HEK293 (cell line): Measurements from ENCODE around the gene NUBPL.

Experiments used
- CTCF ChIA-PET: fragments of 350-600 bp; formaldehyde crosslinking; extraction: SDS; loops from one replicate; lab custom pipeline; 2021; ENCODE audit warnings: antibody characterized with exemption; lab: Yijun Ruan, JAX
- POLR2A ChIA-PET: fragments of 300-600 bp; formaldehyde crosslinking; extraction: SDS; loops from one replicate; lab custom pipeline; 2020; ENCODE audit warnings: antibody characterized with exemption, inconsistent platforms; lab: Yijun Ruan, JAX
- H3K27ac ChIP-seq: fragments of 200-500 bp; sonication (Bioruptor generic); 2 replicates; pipeline ENCODE4 v1.5.1; 2014; ENCODE audit warnings: low read depth, low read length, control low read depth, inconsistent platforms; ENCODE audit errors: extremely low read depth
- H3K36me3 ChIP-seq, 2 experiments: fragments of 200-500 bp in 1 of 2; sonication (Bioruptor generic) in 1 of 2; 1 replicate in 1 of 2; 2 replicates in 1 of 2; pipeline ENCODE4 v1.5.1; 2014 to 2017; ENCODE audit warnings: inconsistent platforms in 2 of 2, low read length in 2 of 2; ENCODE audit not compliant: control insufficient read depth in 2 of 2, insufficient read depth in 1 of 2
- H3K4me1 ChIP-seq: fragments of 200-500 bp; sonication (Bioruptor generic); 2 replicates; pipeline ENCODE4 v1.5.1; 2014; ENCODE audit warnings: mild to moderate bottlenecking, low read length, inconsistent platforms; ENCODE audit not compliant: control insufficient read depth, insufficient read depth
- H3K4me3 ChIP-seq: 2 replicates; pipeline ENCODE4 v1.5.1; 2011; ENCODE audit warnings: low read depth, mild to moderate bottlenecking, control low read depth, low read length, moderate library complexity
- H3K9me3 ChIP-seq: fragments of 200-500 bp; sonication (Bioruptor generic); 2 replicates; pipeline ENCODE4 v1.5.1; 2014; ENCODE audit warnings: low read depth, low read length, inconsistent platforms; ENCODE audit not compliant: control insufficient read depth, insufficient read depth
- BCL11A ChIP-seq: fragments of 450-650 bp; formaldehyde crosslinking; IDR thresholded peaks from 2 replicates; pipeline ENCODE4 v1.5.1; 2016; ENCODE audit warnings: low read depth, missing biosample characterization, missing genetic modification characterization
- KLF10 ChIP-seq: fragments of 450-650 bp; IDR thresholded peaks from 2 replicates; pipeline ENCODE4 v1.5.1; 2018; ENCODE audit warnings: missing biosample characterization, mild to moderate bottlenecking, missing genetic modification characterization
- KLF16 ChIP-seq: fragments of 450-650 bp; formaldehyde crosslinking; IDR thresholded peaks from 2 replicates; pipeline ENCODE4 v1.5.1; 2017; ENCODE audit warnings: missing biosample characterization, missing genetic modification characterization
- RBAK ChIP-seq: fragments of 450-650 bp; formaldehyde crosslinking; IDR thresholded peaks from 2 replicates; pipeline ENCODE4 v1.5.1; 2016; ENCODE audit warnings: missing biosample characterization, missing genetic modification characterization
- SP3 ChIP-seq: fragments of 450-650 bp; formaldehyde crosslinking; IDR thresholded peaks from 2 replicates; pipeline ENCODE4 v1.5.1; 2016; ENCODE audit warnings: missing biosample characterization, missing genetic modification characterization
- ZBTB44 ChIP-seq: fragments of 450-650 bp; IDR thresholded peaks from 2 replicates; pipeline ENCODE4 v1.5.1; 2018; ENCODE audit warnings: missing biosample characterization, mild to moderate bottlenecking, missing genetic modification characterization
- ZFP41 ChIP-seq: fragments of 450-650 bp; formaldehyde crosslinking; IDR thresholded peaks from 2 replicates; pipeline ENCODE4 v1.5.1; 2016; ENCODE audit warnings: missing biosample characterization, missing genetic modification characterization, borderline replicate concordance
- ZNF10 ChIP-seq: fragments of 450-650 bp; formaldehyde crosslinking; IDR thresholded peaks from 2 replicates; pipeline ENCODE4 v1.5.1; 2017; ENCODE audit warnings: missing biosample characterization, missing genetic modification characterization
- ZNF132 ChIP-seq: fragments of 450-650 bp; formaldehyde crosslinking; IDR thresholded peaks from 2 replicates; pipeline ENCODE4 v1.5.1; 2017; ENCODE audit warnings: missing biosample characterization, missing genetic modification characterization, borderline replicate concordance
- ZNF2 ChIP-seq: fragments of 450-650 bp; formaldehyde crosslinking; IDR thresholded peaks from 2 replicates; pipeline ENCODE4 v1.5.1; 2016; ENCODE audit warnings: missing biosample characterization, missing genetic modification characterization
- ZNF274 ChIP-seq, 2 experiments: fragments of 200-500 bp in 1 of 2; fragments of 450-650 bp in 1 of 2; sonication (Bioruptor generic) in 1 of 2; formaldehyde crosslinking in 1 of 2; IDR thresholded peaks; 2 replicates each; pipeline versions ENCODE4 v1.5.1 to v1.6.1; 2014 to 2016; ENCODE audit warnings: borderline replicate concordance in 1 of 2, inconsistent platforms in 1 of 2, low read length in 1 of 2, missing biosample characterization in 1 of 2, missing genetic modification characterization in 1 of 2
- ZNF302 ChIP-seq: fragments of 450-650 bp; formaldehyde crosslinking; IDR thresholded peaks from 2 replicates; pipeline ENCODE4 v1.5.1; 2016; ENCODE audit warnings: missing biosample characterization, missing genetic modification characterization, low read depth
- ZNF311 ChIP-seq: fragments of 450-650 bp; formaldehyde crosslinking; IDR thresholded peaks from 2 replicates; pipeline ENCODE4 v1.5.1; 2017; ENCODE audit warnings: missing biosample characterization, missing genetic modification characterization, borderline replicate concordance
- ZNF404 ChIP-seq: fragments of 450-650 bp; formaldehyde crosslinking; IDR thresholded peaks from 2 replicates; pipeline ENCODE4 v1.5.1; 2017; ENCODE audit warnings: missing biosample characterization, missing genetic modification characterization
- ZNF521 ChIP-seq: fragments of 450-650 bp; formaldehyde crosslinking; IDR thresholded peaks from 2 replicates; pipeline ENCODE4 v1.5.1; 2017; ENCODE audit warnings: missing biosample characterization, mild to moderate bottlenecking, missing genetic modification characterization
- ZNF530 ChIP-seq: fragments of 450-650 bp; formaldehyde crosslinking; IDR thresholded peaks from 2 replicates; pipeline ENCODE4 v1.5.1; 2016; ENCODE audit warnings: low read depth, missing biosample characterization, missing genetic modification characterization
- ZNF600 ChIP-seq: fragments of 450-650 bp; formaldehyde crosslinking; IDR thresholded peaks from 2 replicates; pipeline ENCODE4 v1.5.1; 2016; ENCODE audit warnings: missing biosample characterization, missing genetic modification characterization
- ZNF626 ChIP-seq: fragments of 450-650 bp; sonication (Bioruptor Pico); formaldehyde crosslinking; IDR thresholded peaks from 2 replicates; pipeline ENCODE4 v1.5.1; 2018; ENCODE audit warnings: missing biosample characterization, missing genetic modification characterization, inconsistent platforms
- ZNF639 ChIP-seq: fragments of 450-650 bp; formaldehyde crosslinking; IDR thresholded peaks from 2 replicates; pipeline ENCODE4 v1.5.1; 2016; ENCODE audit warnings: missing biosample characterization, missing genetic modification characterization
- ZNF707 ChIP-seq: fragments of 450-650 bp; formaldehyde crosslinking; IDR thresholded peaks from 2 replicates; pipeline ENCODE4 v1.5.1; 2016; ENCODE audit warnings: missing biosample characterization, missing genetic modification characterization
- TF ChIP-seq, protein P1 (sequence below): fragments of 450-650 bp; formaldehyde crosslinking; IDR thresholded peaks from 2 replicates; pipeline ENCODE4 v1.5.1; 2016; ENCODE audit warnings: missing biosample characterization, missing genetic modification characterization
- TF ChIP-seq, protein P2 (sequence below): fragments of 450-650 bp; formaldehyde crosslinking; IDR thresholded peaks from 2 replicates; pipeline ENCODE4 v1.5.1; 2016; ENCODE audit warnings: missing biosample characterization, missing genetic modification characterization
- TF ChIP-seq, protein P3 (sequence below): fragments of 450-650 bp; formaldehyde crosslinking; IDR thresholded peaks from 2 replicates; pipeline ENCODE4 v1.5.1; 2017; ENCODE audit warnings: missing biosample characterization, missing genetic modification characterization

NUBPL gene

GRCh38 chr14:31787377-31787776, 226.2 kb downstream of the NUBPL start:
- CTCF ChIA-PET: no interaction called here

DNA sequence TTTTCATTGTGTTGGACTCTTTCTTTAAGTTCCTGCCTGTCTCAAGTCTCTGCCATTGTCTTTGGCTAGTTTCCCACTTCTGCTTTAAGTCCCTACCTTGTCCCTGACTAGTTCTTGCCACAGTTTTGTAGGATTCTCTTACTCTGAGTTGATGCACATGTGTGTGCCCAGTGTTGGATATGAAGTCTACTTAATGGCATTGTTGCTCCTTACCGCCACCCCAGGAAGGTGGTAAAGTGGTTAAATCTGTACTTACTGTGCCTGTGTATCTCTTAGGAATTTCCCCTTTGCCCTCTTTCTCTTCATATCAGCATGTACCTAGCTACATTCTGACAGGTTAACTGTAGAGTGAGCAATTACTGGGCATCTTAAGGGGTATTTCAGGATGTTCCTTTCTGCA, 227.1 kb downstream of the NUBPL start:
- H3K4me3 ChIP-seq: no peak overlapping the region
- ChIA-PET POLR2A (no interaction called here), CTCF (no interaction called here)
- TF ChIP-seq, protein P1, sequence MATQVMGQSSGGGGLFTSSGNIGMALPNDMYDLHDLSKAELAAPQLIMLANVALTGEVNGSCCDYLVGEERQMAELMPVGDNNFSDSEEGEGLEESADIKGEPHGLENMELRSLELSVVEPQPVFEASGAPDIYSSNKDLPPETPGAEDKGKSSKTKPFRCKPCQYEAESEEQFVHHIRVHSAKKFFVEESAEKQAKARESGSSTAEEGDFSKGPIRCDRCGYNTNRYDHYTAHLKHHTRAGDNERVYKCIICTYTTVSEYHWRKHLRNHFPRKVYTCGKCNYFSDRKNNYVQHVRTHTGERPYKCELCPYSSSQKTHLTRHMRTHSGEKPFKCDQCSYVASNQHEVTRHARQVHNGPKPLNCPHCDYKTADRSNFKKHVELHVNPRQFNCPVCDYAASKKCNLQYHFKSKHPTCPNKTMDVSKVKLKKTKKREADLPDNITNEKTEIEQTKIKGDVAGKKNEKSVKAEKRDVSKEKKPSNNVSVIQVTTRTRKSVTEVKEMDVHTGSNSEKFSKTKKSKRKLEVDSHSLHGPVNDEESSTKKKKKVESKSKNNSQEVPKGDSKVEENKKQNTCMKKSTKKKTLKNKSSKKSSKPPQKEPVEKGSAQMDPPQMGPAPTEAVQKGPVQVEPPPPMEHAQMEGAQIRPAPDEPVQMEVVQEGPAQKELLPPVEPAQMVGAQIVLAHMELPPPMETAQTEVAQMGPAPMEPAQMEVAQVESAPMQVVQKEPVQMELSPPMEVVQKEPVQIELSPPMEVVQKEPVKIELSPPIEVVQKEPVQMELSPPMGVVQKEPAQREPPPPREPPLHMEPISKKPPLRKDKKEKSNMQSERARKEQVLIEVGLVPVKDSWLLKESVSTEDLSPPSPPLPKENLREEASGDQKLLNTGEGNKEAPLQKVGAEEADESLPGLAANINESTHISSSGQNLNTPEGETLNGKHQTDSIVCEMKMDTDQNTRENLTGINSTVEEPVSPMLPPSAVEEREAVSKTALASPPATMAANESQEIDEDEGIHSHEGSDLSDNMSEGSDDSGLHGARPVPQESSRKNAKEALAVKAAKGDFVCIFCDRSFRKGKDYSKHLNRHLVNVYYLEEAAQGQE (tag by site-specific recombination): no peak
- TF ChIP-seq ZNF311 (tag by site-specific recombination): no peak
- TF ChIP-seq ZNF530 (tag by site-specific recombination): no peak
- TF ChIP-seq ZNF274 (IDR thresholded peaks at IDR 0.05; ENCODE audit: low read length): no peak
- no peak for TF ChIP-seq ZNF274 (tag by site-specific recombination; IDR thresholded peaks at IDR 0.05; ENCODE audit: borderline replicate concordance)
- no peak for TF ChIP-seq SP3 (tag by site-specific recombination)
- no peak for TF ChIP-seq ZNF707
- TF ChIP-seq ZBTB44 (tag by site-specific recombination): no peak
- TF ChIP-seq ZNF132: no peak
- TF ChIP-seq, protein P2, sequence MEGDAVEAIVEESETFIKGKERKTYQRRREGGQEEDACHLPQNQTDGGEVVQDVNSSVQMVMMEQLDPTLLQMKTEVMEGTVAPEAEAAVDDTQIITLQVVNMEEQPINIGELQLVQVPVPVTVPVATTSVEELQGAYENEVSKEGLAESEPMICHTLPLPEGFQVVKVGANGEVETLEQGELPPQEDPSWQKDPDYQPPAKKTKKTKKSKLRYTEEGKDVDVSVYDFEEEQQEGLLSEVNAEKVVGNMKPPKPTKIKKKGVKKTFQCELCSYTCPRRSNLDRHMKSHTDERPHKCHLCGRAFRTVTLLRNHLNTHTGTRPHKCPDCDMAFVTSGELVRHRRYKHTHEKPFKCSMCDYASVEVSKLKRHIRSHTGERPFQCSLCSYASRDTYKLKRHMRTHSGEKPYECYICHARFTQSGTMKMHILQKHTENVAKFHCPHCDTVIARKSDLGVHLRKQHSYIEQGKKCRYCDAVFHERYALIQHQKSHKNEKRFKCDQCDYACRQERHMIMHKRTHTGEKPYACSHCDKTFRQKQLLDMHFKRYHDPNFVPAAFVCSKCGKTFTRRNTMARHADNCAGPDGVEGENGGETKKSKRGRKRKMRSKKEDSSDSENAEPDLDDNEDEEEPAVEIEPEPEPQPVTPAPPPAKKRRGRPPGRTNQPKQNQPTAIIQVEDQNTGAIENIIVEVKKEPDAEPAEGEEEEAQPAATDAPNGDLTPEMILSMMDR: no peak
- no peak for TF ChIP-seq ZFP41
- no peak for TF ChIP-seq ZNF626 (tag by site-specific recombination)
- TF ChIP-seq ZNF2 (tag by site-specific recombination): no peak
- TF ChIP-seq, protein P3, sequence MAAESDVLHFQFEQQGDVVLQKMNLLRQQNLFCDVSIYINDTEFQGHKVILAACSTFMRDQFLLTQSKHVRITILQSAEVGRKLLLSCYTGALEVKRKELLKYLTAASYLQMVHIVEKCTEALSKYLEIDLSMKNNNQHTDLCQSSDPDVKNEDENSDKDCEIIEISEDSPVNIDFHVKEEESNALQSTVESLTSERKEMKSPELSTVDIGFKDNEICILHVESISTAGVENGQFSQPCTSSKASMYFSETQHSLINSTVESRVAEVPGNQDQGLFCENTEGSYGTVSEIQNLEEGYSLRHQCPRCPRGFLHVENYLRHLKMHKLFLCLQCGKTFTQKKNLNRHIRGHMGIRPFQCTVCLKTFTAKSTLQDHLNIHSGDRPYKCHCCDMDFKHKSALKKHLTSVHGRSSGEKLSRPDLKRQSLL: no peak
- no peak for TF ChIP-seq ZNF302 (tag by site-specific recombination)
- TF ChIP-seq KLF16 (tag by site-specific recombination): no peak
- no peak for TF ChIP-seq RBAK (tag by site-specific recombination)
- no peak for TF ChIP-seq ZNF639 (tag by site-specific recombination)
- no peak for TF ChIP-seq ZNF10 (tag by site-specific recombination)
- no peak for TF ChIP-seq ZNF600
- H3K27ac ChIP-seq: no peak overlapping the region
- H3K9me3 ChIP-seq: no peaks in the 10 kb centered on the region
- H3K4me1 ChIP-seq: no peaks in the 10 kb centered on the region
- H3K36me3 ChIP-seq: no peaks in the 10 kb centered on the region

More at GRCh38 chr14:31787377-31787776, 226.2 kb downstream of the NUBPL start:
- no peaks in the 10 kb centered on the region for H3K36me3 ChIP-seq
- TF ChIP-seq ZNF404: no peak
- TF ChIP-seq ZNF639 (tag by site-specific recombination): no peak
- TF ChIP-seq KLF10 (tag by site-specific recombination): no peak
- TF ChIP-seq ZNF521 (tag by site-specific recombination): no peak
- no peak for TF ChIP-seq BCL11A (tag by site-specific recombination)
- POLR2A ChIA-PET: no interaction called here
- no peaks in the 10 kb centered on the region for H3K9me3 ChIP-seq
- no peak overlapping the region for H3K4me3 ChIP-seq
- H3K27ac ChIP-seq: no peak overlapping the region
- no peaks in the 10 kb centered on the region for H3K4me1 ChIP-seq
